Activated B cell treated with CpG ODN at 0.5 μM for 24 hours (primary cell): ENCODE data around the gene TSPAN7. TPM values are rescaled to one million over a fixed set of nuclear protein-coding genes. Genes with fewer than 3 reads are reported as not detected.

Experiments
- ATAC-seq: fragments of 200-7000 bp; cut with Tn5 transposase; one replicate; pipeline ENCODE4 v1.10.0; 2021; ENCODE audit warnings: low read depth, mild to moderate bottlenecking, moderate library complexity
- CTCF ChIA-PET: fragments of 350-600 bp; sonication (Branson Sonifier 250); formaldehyde crosslinking; loops from one replicate; lab custom pipeline; 2021; ENCODE audit warnings: antibody characterized with exemption; lab: Charles Lee
- POLR2A ChIA-PET: fragments of 350-600 bp; sonication (Branson Sonifier 250); formaldehyde crosslinking; loops from one replicate; lab custom pipeline; 2021; ENCODE audit warnings: antibody characterized with exemption; lab: Charles Lee
- DNase-seq: peaks from one replicate; pipeline ENCODE4 v3.0.0; 2022
- H3K27ac Mint-ChIP-seq: one replicate; pipeline ENCODE4 v1.8.0; 2020; ENCODE audit warnings: mixed read lengths
- H3K27me3 Mint-ChIP-seq: one replicate; pipeline ENCODE4 v1.8.0; 2021; ENCODE audit warnings: mixed read lengths
- H3K36me3 Mint-ChIP-seq: one replicate; pipeline ENCODE4 v1.8.0; 2021; ENCODE audit warnings: low read depth, mixed read lengths
- H3K4me1 Mint-ChIP-seq: one replicate; pipeline ENCODE4 v1.8.0; 2021; ENCODE audit warnings: mixed read lengths
- H3K4me3 Mint-ChIP-seq: one replicate; pipeline ENCODE4 v1.8.0; 2020; ENCODE audit warnings: mild to moderate bottlenecking, mixed read lengths
- H3K9me3 Mint-ChIP-seq: one replicate; pipeline ENCODE4 v1.8.0; 2020; ENCODE audit warnings: mixed read lengths
- CTCF ChIP-seq: fragments of 200-600 bp; IDR thresholded peaks from one replicate; pipeline ENCODE4 v1.8.0; 2022; ENCODE audit warnings: antibody characterized with exemption, mild to moderate bottlenecking
- intact Hi-C: fragments of 100-400 bp; cut with micrococcal nuclease; formaldehyde crosslinking; loops from one replicate; pipeline ENCODE4 v1.15.1; 2024
- total RNA-seq: library from RNA; stranded (reverse); gene quantifications from 2 replicates; pipeline ENCODE4 v1.2.3, GENCODE V29; 2022

The TSPAN7 gene
- total RNA-seq, 1 donor from 2014 or later: not detected

GRCh38 chrX:38578167-38578566 is 16.8 kb downstream of the TSPAN7 start:
- Mint-ChIP-seq H3K4me1 (no peaks in the 10 kb centered on the region), H3K4me3 (no peak overlapping the region), H3K27ac (no peak overlapping the region), H3K27me3 (no peaks in the 10 kb centered on the region), H3K9me3 (no peaks in the 10 kb centered on the region), H3K36me3 (no peaks in the 10 kb centered on the region)
- ATAC-seq (no peak), DNase-seq (no peak)
- TF ChIP-seq CTCF: no peak
- CTCF ChIA-PET: no interaction called here
- intact Hi-C loops: no loop called here
- POLR2A ChIA-PET: no interaction called here

GRCh38 chrX:38583181-38583580 is 21.8 kb downstream of the TSPAN7 start:
- Mint-ChIP-seq H3K4me1 (no peaks in the 10 kb centered on the region), H3K4me3 (no peak overlapping the region), H3K9me3 (no peaks in the 10 kb centered on the region), H3K27me3 (no peaks in the 10 kb centered on the region), H3K27ac (no peak overlapping the region), H3K36me3 (no peaks in the 10 kb centered on the region)
- ChIA-PET CTCF (no interaction called here), POLR2A (no interaction called here)
- no peak for TF ChIP-seq CTCF
- no peak for ATAC-seq
- intact Hi-C loops: no loop called here
- no peak for DNase-seq

- ChIA-PET POLR2A (no interaction called here), CTCF (no interaction called here)
- H3K27ac Mint-ChIP-seq: no peak overlapping the region
- TF ChIP-seq CTCF: no peak
- no peak overlapping the region for H3K4me3 Mint-ChIP-seq
- H3K36me3 Mint-ChIP-seq: no peaks in the 10 kb centered on the region
- no peak for ATAC-seq
- H3K27me3 Mint-ChIP-seq: peaks cover 2% of the 10 kb centered on the region
- no peaks in the 10 kb centered on the region for H3K4me1 Mint-ChIP-seq
- H3K9me3 Mint-ChIP-seq: no peaks in the 10 kb centered on the region
- DNase-seq: no peak
- intact Hi-C loops: no loop called here
These were observed 33.1 kb downstream of the TSPAN7 start for GRCh38 chrX:38594434-38594833.

GRCh38 chrX:38595801-38596200 is 34.5 kb downstream of the TSPAN7 start:
- Mint-ChIP-seq H3K4me3 (no peak overlapping the region), H3K27me3 (peaks cover 2% of the 10 kb centered on the region), H3K4me1 (no peaks in the 10 kb centered on the region), H3K36me3 (no peaks in the 10 kb centered on the region), H3K27ac (no peak overlapping the region), H3K9me3 (no peaks in the 10 kb centered on the region)
- ATAC-seq (no peak), DNase-seq (no peak)
- no peak for TF ChIP-seq CTCF
- ChIA-PET CTCF (no interaction called here), POLR2A (no interaction called here)
- intact Hi-C loops: no loop called here

GRCh38 chrX:38596939-38597338 is 35.6 kb downstream of the TSPAN7 start:
- H3K4me3 Mint-ChIP-seq: no peak overlapping the region
- no peaks in the 10 kb centered on the region for H3K9me3 Mint-ChIP-seq
- no peaks in the 10 kb centered on the region for H3K4me1 Mint-ChIP-seq
- ATAC-seq (no peak), DNase-seq (no peak)
- CTCF ChIA-PET: no interaction called here
- intact Hi-C loops: no loop called here
- TF ChIP-seq CTCF: no peak
- peaks cover 2% of the 10 kb centered on the region for H3K27me3 Mint-ChIP-seq
- no peak overlapping the region for H3K27ac Mint-ChIP-seq
- POLR2A ChIA-PET: no interaction called here
- H3K36me3 Mint-ChIP-seq: no peaks in the 10 kb centered on the region
